CD4-positive, alpha-beta T cell (primary cell): ENCODE data around the gene MYO1A. TPM values are rescaled to one million over a fixed set of nuclear protein-coding genes. Genes with fewer than 3 reads are reported as not detected.
A peak's percentile ranks its signal among the peaks of the same experiment; 100 is the strongest.

ENCODE experiments used
- ATAC-seq: fragments of 200-7000 bp; cut with Tn5 transposase; one replicate; pipeline ENCODE4 v1.10.0; 2022; ENCODE audit warnings: mild to moderate bottlenecking; ENCODE audit not compliant: poor library complexity
- CTCF ChIA-PET: fragments of 350-600 bp; sonication (Branson Sonifier 250); formaldehyde crosslinking; loops from one replicate; lab custom pipeline; 2021; ENCODE audit warnings: antibody characterized with exemption, inconsistent platforms; lab: Charles Lee
- POLR2A ChIA-PET: fragments of 350-600 bp; sonication (Branson Sonifier 250); formaldehyde crosslinking; loops from one replicate; lab custom pipeline; 2021; ENCODE audit warnings: antibody characterized with exemption, inconsistent platforms; lab: Charles Lee
- DNase-seq, 14 experiments: peaks; one replicate each; pipeline ENCODE4 v3.0.0-alpha.2; 2013 to 2020; ENCODE audit warnings: mixed read lengths in 2 of 14
- H3K27ac ChIP-seq, 2 donors: one replicate each; pipeline versions ENCODE4 v1.5.1 to v1.7.0; 2013; ENCODE audit warnings: low read length in 2 of 2, low read depth in 1 of 2, mild to moderate bottlenecking in 1 of 2
- H3K27me3 ChIP-seq, 2 experiments: 1 replicate in 1 of 2; 2 replicates in 1 of 2; pipeline versions ENCODE4 v1.6.1 to v1.7.0; 2013; ENCODE audit warnings: low read length in 2 of 2, control low read depth in 1 of 2, mild to moderate bottlenecking in 1 of 2, moderate library complexity in 1 of 2; ENCODE audit not compliant: insufficient read depth in 2 of 2, control insufficient read depth in 1 of 2
- H3K36me3 ChIP-seq: one replicate; pipeline ENCODE4 v1.6.1; 2013; ENCODE audit warnings: low read length, control low read depth; ENCODE audit not compliant: insufficient read depth
- H3K4me1 ChIP-seq: one replicate; pipeline ENCODE4 v1.6.1; 2013; ENCODE audit warnings: low read length, control low read depth; ENCODE audit not compliant: insufficient read depth
- H3K4me3 ChIP-seq: one replicate; pipeline ENCODE4 v1.5.1; 2013; ENCODE audit warnings: mild to moderate bottlenecking, low read length, moderate library complexity
- H3K9me3 ChIP-seq, 2 experiments: 1 replicate in 1 of 2; 2 replicates in 1 of 2; pipeline versions ENCODE4 v1.6.1 to v1.7.0; 2013; ENCODE audit warnings: low read length in 2 of 2, mild to moderate bottlenecking in 2 of 2, control low read depth in 1 of 2, moderate library complexity in 1 of 2; ENCODE audit not compliant: control insufficient read depth in 1 of 2, insufficient read depth in 1 of 2
- H3K27ac Mint-ChIP-seq: one replicate; pipeline ENCODE4 v1.8.0; 2020; ENCODE audit warnings: mixed read lengths
- H3K27me3 Mint-ChIP-seq: one replicate; pipeline ENCODE4 v1.8.0; 2021; ENCODE audit warnings: mixed read lengths
- H3K36me3 Mint-ChIP-seq: one replicate; pipeline ENCODE4 v1.8.0; 2021; ENCODE audit warnings: low read depth, mixed read lengths
- H3K4me1 Mint-ChIP-seq: one replicate; pipeline ENCODE4 v1.8.0; 2021; ENCODE audit warnings: low read depth, mixed read lengths
- H3K4me3 Mint-ChIP-seq: one replicate; pipeline ENCODE4 v1.8.0; 2020; ENCODE audit warnings: mild to moderate bottlenecking, mixed read lengths
- H3K9me3 Mint-ChIP-seq: one replicate; pipeline ENCODE4 v1.8.0; 2020; ENCODE audit warnings: mixed read lengths
- intact Hi-C, 2 experiments: fragments of 100-400 bp; cut with DNase I in 1 of 2; cut with micrococcal nuclease in 1 of 2; formaldehyde crosslinking; loops; one replicate each; pipeline versions ENCODE4 v1.15.1 to v1.9.0; 2023 to 2025; cut with DNase I, micrococcal nuclease
- total RNA-seq, 174 experiments: library from RNA in 2 of 174; stranded (reverse) in 2 of 174; gene quantifications; one replicate each; pipeline ENCODE4 v1.2.3 and lab custom pipeline; 2021 to 2026
- TF ChIP-seq, protein P1 (sequence below): fragments of 200-600 bp; IDR thresholded peaks from one replicate; pipeline ENCODE4 v1.8.0; 2022; ENCODE audit warnings: antibody characterized with exemption, mild to moderate bottlenecking

The MYO1A gene
- total RNA-seq, 2 experiments from 2014 or later: 1.0 to 1.1 TPM

DNA sequence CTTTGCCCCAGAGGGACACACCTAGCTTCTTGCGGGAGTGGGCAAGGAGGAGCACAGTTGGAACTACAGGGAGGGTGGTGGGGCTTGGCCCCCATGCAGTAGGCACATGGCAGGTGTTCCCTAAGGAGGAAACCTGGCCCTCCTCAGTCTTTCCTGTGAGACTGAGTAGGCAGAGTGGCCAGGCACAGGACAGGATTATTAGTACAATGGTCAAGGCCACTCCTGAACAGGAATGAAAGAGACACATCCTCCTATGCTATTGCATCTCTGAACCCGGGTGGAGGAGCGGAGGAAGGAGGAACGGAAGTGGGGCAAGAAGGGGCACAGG, 846 bp downstream of the MYO1A start:
- Mint-ChIP-seq H3K9me3 (no peaks in the 10 kb centered on the region), H3K27ac (no peak overlapping the region), H3K27me3 (no peaks in the 10 kb centered on the region), H3K4me1 (peaks cover 33% of the 10 kb centered on the region), H3K4me3 (no peak overlapping the region), H3K36me3 (no peaks in the 10 kb centered on the region)
- DNase-seq: no peak
- TF ChIP-seq, protein P1, sequence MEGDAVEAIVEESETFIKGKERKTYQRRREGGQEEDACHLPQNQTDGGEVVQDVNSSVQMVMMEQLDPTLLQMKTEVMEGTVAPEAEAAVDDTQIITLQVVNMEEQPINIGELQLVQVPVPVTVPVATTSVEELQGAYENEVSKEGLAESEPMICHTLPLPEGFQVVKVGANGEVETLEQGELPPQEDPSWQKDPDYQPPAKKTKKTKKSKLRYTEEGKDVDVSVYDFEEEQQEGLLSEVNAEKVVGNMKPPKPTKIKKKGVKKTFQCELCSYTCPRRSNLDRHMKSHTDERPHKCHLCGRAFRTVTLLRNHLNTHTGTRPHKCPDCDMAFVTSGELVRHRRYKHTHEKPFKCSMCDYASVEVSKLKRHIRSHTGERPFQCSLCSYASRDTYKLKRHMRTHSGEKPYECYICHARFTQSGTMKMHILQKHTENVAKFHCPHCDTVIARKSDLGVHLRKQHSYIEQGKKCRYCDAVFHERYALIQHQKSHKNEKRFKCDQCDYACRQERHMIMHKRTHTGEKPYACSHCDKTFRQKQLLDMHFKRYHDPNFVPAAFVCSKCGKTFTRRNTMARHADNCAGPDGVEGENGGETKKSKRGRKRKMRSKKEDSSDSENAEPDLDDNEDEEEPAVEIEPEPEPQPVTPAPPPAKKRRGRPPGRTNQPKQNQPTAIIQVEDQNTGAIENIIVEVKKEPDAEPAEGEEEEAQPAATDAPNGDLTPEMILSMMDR: no peak
- intact Hi-C loops: no loop called here
- Histone ChIP-seq H3K27me3 (no peaks in the 10 kb centered on the region), H3K36me3 (no peaks in the 10 kb centered on the region), H3K4me1 (peaks cover 20% of the 10 kb centered on the region), H3K27ac (no peak overlapping the region), H3K4me3 (no peak overlapping the region), H3K9me3 (no peaks in the 10 kb centered on the region)
- CTCF ChIA-PET: interaction anchor here (1.7 to 1.9 kb wide), 2 partner anchors 24 to 63 kb away, joined by 5 read pairs; partner anchors contain the start of gene STAT6
- POLR2A ChIA-PET: interaction anchor here (0.9 kb wide), 1 partner anchor 23 kb away, joined by 3 read pairs; no protein-coding TSS in a partner anchor
- ATAC-seq: no peak

DNA sequence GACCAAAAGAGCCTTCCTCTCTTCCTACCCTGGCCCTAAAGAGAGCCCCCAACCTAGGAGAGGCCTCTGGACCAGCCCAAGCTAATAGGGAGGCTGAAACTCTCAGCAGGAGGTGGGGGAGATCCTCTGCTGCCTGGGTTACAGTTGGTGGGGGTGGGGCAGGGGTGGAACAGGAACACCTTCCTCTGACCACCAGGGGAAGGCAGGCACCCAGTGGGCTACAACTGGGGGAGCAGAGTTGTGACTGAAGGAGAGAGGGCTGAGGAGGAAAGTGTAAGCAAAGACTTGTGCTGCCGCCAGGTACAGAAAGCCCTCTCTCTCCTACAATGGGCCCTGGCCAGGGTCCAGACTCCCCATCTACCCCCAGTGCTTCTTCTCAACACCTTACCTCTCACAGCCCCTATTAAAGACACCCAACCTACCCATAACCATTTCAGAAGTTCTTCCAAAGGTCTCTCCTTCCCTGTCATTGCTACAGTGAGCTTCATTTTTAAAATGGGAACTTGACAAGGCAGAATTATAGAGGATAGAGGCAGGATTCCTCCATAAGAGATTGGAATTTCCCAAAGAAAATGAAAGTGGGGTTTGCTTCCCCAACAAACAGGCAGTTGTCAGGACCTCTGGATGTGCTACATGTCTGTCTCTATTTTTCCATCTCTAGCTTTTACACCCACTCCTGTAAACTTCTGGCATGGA, 1.4 kb downstream of the MYO1A start:
- DNase-seq: no peak
- Mint-ChIP-seq H3K36me3 (no peaks in the 10 kb centered on the region), H3K27me3 (no peaks in the 10 kb centered on the region), H3K4me3 (no peak overlapping the region), H3K4me1 (peaks cover 33% of the 10 kb centered on the region), H3K9me3 (no peaks in the 10 kb centered on the region), H3K27ac (no peak overlapping the region)
- TF ChIP-seq, protein P1: no peak
- POLR2A ChIA-PET: interaction anchor here (0.9 to 1.8 kb wide), 5 partner anchors 17 to 63 kb away, joined by 3 to 10 read pairs (median 5); partner anchors contain the start of gene STAT6
- no peaks in the 10 kb centered on the region for H3K9me3 ChIP-seq
- CTCF ChIA-PET: interaction anchor here (0.5 to 2.0 kb wide), 4 partner anchors 11 to 291 kb away, joined by 3 to 5 read pairs (median 4); no protein-coding TSS in a partner anchor
- intact Hi-C loops: no loop called here
- H3K4me1 ChIP-seq: peaks cover 20% of the 10 kb centered on the region
- no peak overlapping the region for H3K27ac ChIP-seq
- H3K36me3 ChIP-seq: no peaks in the 10 kb centered on the region
- H3K4me3 ChIP-seq: no peak overlapping the region
- no peak for ATAC-seq
- H3K27me3 ChIP-seq: no peaks in the 10 kb centered on the region

DNA sequence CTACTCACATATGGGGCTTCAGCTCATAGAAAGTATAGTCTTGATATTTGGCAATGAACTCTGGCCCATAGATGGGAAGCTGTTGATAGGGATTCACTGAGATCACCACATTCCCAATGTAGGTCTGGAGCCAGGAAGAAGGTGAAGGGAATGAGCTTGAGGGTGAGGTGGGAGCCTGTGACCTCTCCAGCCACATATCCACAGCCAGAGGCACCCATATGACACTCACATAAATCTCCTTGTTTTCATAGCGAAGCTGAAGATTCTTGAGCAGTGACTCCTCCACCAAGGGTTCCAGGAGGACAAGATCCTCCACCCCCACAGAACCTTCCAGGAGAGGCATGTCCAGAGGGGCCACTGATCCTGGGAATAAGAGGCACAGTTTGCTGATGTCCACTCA, 1.9 kb downstream of the MYO1A start:
- H3K4me1 ChIP-seq: peaks cover 20% of the 10 kb centered on the region
- no peaks in the 10 kb centered on the region for H3K9me3 ChIP-seq
- ChIA-PET CTCF (interaction anchor here (0.7 to 2.0 kb wide), 5 partner anchors 11 to 76 kb away, joined by 3 to 5 read pairs (median 4); no protein-coding TSS in a partner anchor), POLR2A (interaction anchor here (0.8 to 1.8 kb wide), 5 partner anchors 17 to 64 kb away, joined by 3 to 10 read pairs (median 5); partner anchors contain the start of gene STAT6)
- peak overlapping the region; percentile 47 for H3K27ac Mint-ChIP-seq
- H3K4me3 ChIP-seq: no peak overlapping the region
- no peaks in the 10 kb centered on the region for H3K27me3 ChIP-seq
- H3K27ac ChIP-seq: no peak overlapping the region
- no peaks in the 10 kb centered on the region for H3K9me3 Mint-ChIP-seq
- peaks cover 33% of the 10 kb centered on the region for H3K4me1 Mint-ChIP-seq
- no peak for ATAC-seq
- TF ChIP-seq, protein P1: no peak
- no peaks in the 10 kb centered on the region for H3K36me3 ChIP-seq
- no peaks in the 10 kb centered on the region for H3K27me3 Mint-ChIP-seq
- no peaks in the 10 kb centered on the region for H3K36me3 Mint-ChIP-seq
- DNase-seq: no peak
- H3K4me3 Mint-ChIP-seq: no peak overlapping the region
- intact Hi-C loops: no loop called here
